H1 (cell line): ENCODE data around the gene GUCY1A2.

Source experiments
- POLR2AphosphoS5 ChIP-seq: IDR thresholded peaks from 2 replicates; pipeline ENCODE4 v1.6.1; 2011; ENCODE audit warnings: low read depth, low read length
- RAD21 ChIP-seq, 2 experiments: IDR thresholded peaks in 1 of 2; conservative IDR thresholded peaks in 1 of 2; 2 replicates each; pipeline ENCODE4 v1.6.1; 2011; ENCODE audit warnings: low read depth in 2 of 2, low read length in 2 of 2, improper control_type of control experiment in 1 of 2, inconsistent platforms in 1 of 2, mild to moderate bottlenecking in 1 of 2, moderate library complexity in 1 of 2
- TEAD4 ChIP-seq: IDR thresholded peaks from 2 replicates; pipeline ENCODE4 v1.6.1; 2012; ENCODE audit warnings: low read depth, low read length, inconsistent platforms, mixed read lengths

DNA sequence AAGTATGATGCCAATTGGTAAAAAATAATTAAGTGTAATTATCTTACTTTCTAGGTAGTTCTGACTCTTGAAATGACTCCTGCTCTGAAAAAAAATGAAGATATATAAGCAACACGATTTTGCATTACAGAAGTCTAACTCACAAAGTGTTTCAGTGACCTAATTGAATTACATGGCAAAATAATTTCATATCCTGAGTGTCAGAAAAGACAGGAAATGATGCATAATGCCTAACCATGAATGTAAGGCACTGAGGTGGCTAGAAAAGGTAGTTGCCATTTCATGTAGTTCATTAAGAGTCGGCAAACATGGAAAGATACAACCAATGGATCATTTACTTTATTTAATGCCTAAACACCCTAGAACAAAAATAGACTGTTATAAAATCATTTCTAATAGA is 113.5 kb downstream of the GUCY1A2 start:
- no peak for TF ChIP-seq TEAD4
- no peak for TF ChIP-seq POLR2AphosphoS5
- no peak for TF ChIP-seq RAD21 (IDR thresholded peaks at IDR 0.05 in 1 of 2, conservative IDR thresholded peaks at IDR 0.05 in 1 of 2; ENCODE audit: low read depth in 2 of 2, low read length in 2 of 2)
